HG03097 (cell line): ENCODE data around the gene SLC13A3.
A peak's percentile ranks its signal among the peaks of the same experiment; 100 is the strongest.

ENCODE experiments used
- ATAC-seq: cut with Tn5 transposase; IDR thresholded peaks from one replicate; pipeline ENCODE4 v1.9.1; 2021; ENCODE audit not compliant: unreplicated experiment, low FRiP score

The SLC13A3 gene

GRCh38 chr20:46563170-46563859 lies 87.9 kb downstream of the SLC13A3 start:
- no peak for ATAC-seq

DNA sequence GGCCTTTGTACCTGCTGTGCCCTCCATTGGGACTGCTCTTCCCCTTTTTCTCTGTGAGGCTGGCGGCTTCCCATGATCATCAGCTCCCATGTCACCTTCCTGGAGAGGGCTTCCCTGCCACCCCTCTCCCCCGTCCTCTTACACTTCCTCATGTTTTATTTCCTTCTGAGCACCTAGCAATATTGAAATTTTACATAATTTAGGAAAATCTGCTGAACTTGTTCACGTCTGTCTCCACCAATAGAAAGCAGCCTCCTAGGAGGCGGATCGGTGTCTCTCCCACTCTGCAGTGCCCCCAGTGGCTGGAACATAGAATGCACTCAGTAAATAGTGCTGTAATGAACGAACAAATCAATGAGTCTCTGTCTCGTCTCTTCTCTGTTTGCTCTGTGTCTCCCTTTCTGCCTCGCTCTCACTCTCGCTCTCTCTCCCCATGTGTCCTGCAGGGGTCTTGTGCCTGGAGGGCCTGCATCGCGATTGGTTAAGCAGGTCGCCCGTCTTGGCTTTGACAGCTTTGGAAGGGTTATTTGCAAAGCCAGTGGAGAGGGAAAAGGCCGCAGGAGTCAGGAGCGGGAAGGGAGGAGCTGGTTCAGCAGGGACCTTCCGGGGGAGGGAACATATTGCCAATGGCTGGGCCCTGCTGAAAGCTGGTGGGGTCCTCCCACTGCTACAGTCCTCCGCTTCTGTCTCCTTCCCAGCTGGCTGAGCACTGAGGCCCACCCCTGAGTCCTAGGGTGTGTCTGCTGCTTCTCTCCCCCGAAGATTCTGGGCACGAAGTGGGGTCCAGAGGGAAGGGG lies 88.7 kb downstream of the SLC13A3 start:
- no peak for ATAC-seq

DNA sequence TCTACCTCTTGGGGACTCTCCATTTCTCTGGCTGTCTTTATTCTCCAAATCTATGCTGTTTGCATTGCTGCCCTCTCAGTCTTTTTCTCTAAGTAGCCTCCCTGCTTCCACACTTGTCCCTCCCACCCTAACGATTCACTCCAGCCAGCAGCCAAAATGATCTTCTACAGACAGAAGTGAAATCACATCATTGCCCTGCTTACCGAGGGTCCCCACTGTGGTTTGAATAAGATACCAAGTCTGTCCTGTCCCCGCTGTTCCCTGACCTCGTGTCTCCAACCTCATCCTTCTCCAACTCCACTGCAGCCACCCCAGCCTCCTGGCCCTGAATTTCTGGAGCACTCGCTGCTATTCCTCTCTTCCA lies 89.3 kb downstream of the SLC13A3 start:
- no peak for ATAC-seq

DNA sequence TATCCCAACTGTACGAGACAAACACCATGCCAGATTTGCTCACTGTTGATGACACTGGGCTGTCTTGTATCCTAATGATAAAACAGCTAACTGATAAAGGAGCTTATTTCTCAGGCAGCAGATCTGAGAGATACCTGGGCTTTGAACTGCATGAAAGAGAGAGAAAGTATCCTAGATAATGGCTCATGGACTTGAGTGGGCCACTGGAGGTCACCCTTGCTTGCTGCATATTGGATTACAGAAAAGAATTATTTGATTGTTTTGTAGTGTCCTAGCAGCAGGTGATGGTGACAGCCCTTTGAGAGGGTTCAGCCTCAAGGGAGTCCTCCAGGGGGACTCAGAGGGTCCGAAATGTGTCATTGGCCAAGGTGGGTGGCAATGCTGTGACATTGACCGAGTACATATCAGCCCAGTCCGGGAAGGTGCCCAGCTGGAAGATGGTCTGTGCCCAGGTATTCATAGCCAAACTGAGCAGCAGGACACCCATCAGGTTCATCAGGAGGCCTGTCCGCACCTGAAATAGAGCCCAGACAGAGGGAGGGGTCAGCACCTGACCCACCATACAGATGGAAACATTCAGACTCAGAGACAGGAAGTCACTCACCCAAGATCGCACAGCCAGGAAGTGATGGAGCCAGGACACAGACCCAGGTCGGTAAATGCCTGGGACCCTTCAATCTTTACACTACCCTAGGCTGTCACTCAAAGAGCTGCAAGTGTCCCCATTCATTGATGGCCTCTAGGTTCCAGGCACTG lies 91.4 kb downstream of the SLC13A3 start:
- ATAC-seq: no peak

GRCh38 chr20:46559001-46559400 lies 92.3 kb downstream of the SLC13A3 start:
- no peak for ATAC-seq

DNA sequence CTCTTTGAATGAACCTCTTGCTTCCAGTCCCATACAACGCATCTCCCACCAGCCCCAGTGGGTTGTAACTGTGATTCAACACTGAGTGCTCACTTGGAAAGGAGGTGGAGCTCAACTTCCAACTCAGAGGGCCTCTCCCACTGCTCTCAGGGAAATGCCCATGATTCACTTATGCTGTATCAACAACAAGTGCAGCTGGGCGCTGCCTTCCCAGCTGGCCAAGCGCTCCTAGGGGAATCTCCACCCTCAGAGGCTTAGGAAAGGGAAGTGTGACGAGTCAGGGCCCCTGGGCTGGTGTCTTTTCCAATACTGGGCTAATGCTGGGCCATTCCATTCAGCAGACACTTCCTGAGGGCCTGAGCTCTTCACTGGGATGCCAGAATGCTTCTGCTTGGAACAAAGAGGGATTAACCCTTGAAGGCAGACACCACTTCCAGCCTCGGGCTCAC lies 92.7 kb downstream of the SLC13A3 start:
- no peak for ATAC-seq

DNA sequence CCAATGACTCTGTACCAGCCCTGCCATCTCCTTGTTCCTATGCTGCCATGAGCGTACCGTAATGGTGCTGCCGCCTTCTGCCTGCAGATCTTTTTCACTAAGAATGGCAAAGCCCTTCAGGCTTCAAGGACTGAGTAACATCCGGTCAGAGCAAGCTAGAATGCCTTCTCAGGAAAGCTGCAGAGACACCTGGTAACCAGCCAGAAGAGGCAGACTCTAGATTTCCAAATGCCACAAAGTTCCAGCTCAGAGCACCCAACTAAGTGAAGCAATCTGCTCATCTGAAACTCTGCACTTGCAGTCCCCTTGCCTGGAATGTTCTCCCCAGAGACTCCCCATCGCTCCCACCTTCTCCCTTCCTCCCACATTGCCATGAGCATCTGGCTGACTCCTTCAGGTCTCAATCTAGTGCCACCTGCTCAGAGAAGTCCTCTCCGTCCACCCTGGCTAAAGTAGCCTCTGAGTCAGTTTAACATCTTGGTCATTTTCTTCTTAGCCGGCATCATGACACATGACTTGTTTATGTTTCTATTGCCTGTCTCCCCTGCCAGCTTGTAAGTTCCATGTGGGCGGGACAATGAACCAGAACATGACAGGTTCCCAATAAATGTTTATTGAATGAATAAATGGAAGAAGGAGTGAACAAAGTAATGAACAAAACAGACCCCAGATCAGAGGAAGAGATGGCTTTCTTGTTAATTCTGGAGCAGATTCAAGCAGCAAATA lies 93.9 kb downstream of the SLC13A3 start:
- no peak for ATAC-seq

DNA sequence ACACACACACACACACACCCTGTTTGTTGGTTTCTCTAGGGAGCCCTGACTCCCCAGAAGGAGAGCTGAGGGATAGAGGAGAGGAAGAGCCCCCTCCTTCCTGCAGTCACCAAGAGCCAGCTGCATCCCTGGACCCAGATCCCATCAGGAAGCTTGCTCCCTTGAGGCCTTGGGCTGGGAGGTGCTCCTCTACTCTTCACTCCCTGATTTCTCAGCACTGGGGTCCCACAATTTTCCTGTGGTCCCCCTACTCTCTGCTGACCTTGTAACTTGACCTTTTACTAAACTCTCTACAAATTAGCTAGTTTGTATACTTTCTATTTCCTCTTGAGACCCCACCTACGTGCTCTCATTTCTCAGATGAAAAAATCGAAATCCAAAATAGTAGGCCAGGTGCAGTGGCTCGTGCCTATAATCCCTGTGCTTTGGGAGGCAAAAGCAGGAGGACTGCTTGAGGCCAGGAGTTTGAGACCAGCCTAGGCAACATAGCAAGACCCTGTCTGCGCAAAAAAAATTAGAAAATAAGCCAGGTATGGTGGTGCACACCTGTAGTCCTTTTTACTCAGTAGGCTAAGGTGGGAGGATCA lies 95.8 kb downstream of the SLC13A3 start:
- no peak for ATAC-seq

GRCh38 chr20:46554828-46555227 lies 96.4 kb downstream of the SLC13A3 start:
- ATAC-seq: no peak

- no peak for ATAC-seq
Measured at GRCh38 chr20:46553926-46554325, 97.3 kb downstream of the SLC13A3 start.

- peak; percentile 69 for ATAC-seq
Measured at GRCh38 chr20:46552460-46553420, 98.5 kb downstream of the SLC13A3 start.

GRCh38 chr20:46551522-46552381 lies 99.5 kb downstream of the SLC13A3 start:
- no peak for ATAC-seq

- no peak for ATAC-seq
Measured at GRCh38 chr20:46550461-46550860, 100.8 kb downstream of the SLC13A3 start, which contains the start of gene OCSTAMP. TSS of gene OCSTAMP (minus strand) at chr20:46550654. CDS start at chr20:46550560, 94 bp downstream.

GRCh38 chr20:46549188-46549972 lies 101.9 kb downstream of the SLC13A3 start:
- ATAC-seq: no peak

DNA sequence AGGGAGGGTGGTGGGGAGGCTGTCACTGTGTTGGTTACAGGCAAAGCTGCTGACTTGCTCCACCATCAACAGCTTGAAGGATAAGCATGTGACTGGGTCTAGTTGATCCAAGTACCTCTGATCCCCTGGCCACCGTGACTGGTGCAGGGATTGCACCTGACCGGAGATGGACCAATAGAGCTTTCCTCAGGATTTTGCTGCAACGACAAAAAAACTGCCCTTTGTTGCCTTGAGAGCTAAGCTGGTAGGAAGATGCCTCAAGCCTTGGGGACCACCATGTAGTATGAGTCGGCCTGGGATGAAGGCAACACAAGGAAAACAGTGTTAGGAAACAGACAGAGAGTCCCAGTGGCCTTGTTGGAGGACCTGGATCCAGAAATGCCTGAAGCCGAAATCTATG lies 102.6 kb downstream of the SLC13A3 start:
- ATAC-seq: no peak

- no peak for ATAC-seq
Measured at GRCh38 chr20:46547995-46548394, 103.3 kb downstream of the SLC13A3 start.

- no peak for ATAC-seq
Measured at GRCh38 chr20:46546936-46547335, 104.3 kb downstream of the SLC13A3 start.
